ENCODE results near the gene YJU2. TPM values are rescaled to one million over a fixed set of nuclear protein-coding genes. Genes with fewer than 3 reads are reported as not detected.
A peak's percentile ranks its signal among the peaks of the same experiment; 100 is the strongest.

YJU2 gene
- total RNA-seq, 1 donor from 2014 or later, result 13.7 TPM

DNA sequence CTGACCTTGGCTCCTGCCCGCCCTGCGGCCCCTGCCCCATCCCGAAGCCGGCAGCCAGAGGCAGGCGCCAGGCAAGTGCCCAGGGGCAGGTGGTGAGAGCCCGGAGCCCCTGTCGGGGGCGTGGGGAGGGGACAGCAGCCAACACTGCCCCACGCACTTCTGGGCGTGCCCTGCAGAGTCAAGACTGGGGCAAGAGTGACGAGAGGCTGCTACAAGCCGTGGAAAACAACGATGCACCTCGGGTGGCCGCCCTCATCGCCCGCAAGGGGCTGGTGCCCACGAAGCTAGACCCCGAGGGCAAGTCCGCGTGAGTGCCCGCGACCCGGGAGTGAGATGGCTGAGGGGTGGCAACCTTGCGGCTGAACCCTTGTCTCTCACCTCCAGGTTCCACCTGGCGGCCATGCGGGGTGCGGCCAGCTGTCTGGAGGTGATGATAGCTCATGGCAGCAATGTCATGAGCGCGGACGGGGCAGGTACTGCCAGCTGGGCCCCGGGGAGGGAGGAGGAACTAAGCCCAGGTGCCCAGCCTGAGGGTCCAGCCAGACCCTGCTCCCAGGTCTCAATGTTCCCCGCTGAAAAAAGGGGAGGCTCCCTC, 47.1 kb upstream of the YJU2 start:
- no peaks in the 10 kb centered on the region for H3K9me3 Mint-ChIP-seq (ENCODE audit: low read depth)
- TF ChIP-seq, protein P1, sequence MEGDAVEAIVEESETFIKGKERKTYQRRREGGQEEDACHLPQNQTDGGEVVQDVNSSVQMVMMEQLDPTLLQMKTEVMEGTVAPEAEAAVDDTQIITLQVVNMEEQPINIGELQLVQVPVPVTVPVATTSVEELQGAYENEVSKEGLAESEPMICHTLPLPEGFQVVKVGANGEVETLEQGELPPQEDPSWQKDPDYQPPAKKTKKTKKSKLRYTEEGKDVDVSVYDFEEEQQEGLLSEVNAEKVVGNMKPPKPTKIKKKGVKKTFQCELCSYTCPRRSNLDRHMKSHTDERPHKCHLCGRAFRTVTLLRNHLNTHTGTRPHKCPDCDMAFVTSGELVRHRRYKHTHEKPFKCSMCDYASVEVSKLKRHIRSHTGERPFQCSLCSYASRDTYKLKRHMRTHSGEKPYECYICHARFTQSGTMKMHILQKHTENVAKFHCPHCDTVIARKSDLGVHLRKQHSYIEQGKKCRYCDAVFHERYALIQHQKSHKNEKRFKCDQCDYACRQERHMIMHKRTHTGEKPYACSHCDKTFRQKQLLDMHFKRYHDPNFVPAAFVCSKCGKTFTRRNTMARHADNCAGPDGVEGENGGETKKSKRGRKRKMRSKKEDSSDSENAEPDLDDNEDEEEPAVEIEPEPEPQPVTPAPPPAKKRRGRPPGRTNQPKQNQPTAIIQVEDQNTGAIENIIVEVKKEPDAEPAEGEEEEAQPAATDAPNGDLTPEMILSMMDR (IDR thresholded peaks at IDR 0.05), result peak; percentile 15
- no peak overlapping the region for H3K4me3 Mint-ChIP-seq (ENCODE audit: unreplicated experiment)
- no peak for DNase-seq (ENCODE audit: low spot score)
- no peak overlapping the region for H3K27ac Mint-ChIP-seq (ENCODE audit: unreplicated experiment)
- peaks cover 19% of the 10 kb centered on the region for H3K4me1 Mint-ChIP-seq (ENCODE audit: low read depth)
- H3K27me3 Mint-ChIP-seq (ENCODE audit: low read depth), result peaks cover 55% of the 10 kb centered on the region
- peaks cover 7% of the 10 kb centered on the region for H3K36me3 Mint-ChIP-seq (ENCODE audit: low read depth)

GRCh38 chr19:4200940-4201542, 45.8 kb upstream of the YJU2 start:
- Mint-ChIP-seq H3K9me3 (ENCODE audit: low read depth) (no peaks in the 10 kb centered on the region), H3K36me3 (ENCODE audit: low read depth) (peaks cover 7% of the 10 kb centered on the region), H3K4me1 (ENCODE audit: low read depth) (peaks cover 19% of the 10 kb centered on the region), H3K27ac (ENCODE audit: unreplicated experiment) (no peak overlapping the region), H3K4me3 (ENCODE audit: unreplicated experiment) (no peak overlapping the region), H3K27me3 (ENCODE audit: low read depth) (peaks cover 43% of the 10 kb centered on the region)
- DNase-seq (ENCODE audit: low spot score), result no peak
- TF ChIP-seq, protein P1 (IDR thresholded peaks at IDR 0.05), result no peak

DNA sequence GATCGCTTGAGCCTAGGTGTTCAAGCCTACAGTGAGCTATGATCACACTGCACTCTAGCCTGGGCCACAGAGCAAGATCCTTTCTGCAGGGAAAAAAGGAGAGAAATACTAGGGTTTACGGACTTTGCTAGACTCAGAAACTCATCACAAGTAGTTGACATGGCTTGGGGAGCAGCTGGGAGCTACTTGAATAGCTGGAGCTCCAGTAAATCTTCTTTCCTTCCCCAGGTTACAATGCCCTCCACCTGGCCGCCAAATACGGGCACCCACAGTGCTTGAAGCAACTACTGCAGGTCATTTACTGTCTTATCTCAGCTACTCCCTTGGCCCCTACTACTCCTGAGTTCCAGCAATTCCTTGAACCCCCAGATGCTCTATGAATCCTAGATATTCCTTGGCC, 45.1 kb upstream of the YJU2 start:
- Mint-ChIP-seq H3K27me3 (ENCODE audit: low read depth) (peaks cover 39% of the 10 kb centered on the region), H3K27ac (ENCODE audit: unreplicated experiment) (no peak overlapping the region), H3K9me3 (ENCODE audit: low read depth) (no peaks in the 10 kb centered on the region), H3K4me1 (ENCODE audit: low read depth) (peaks cover 19% of the 10 kb centered on the region), H3K4me3 (ENCODE audit: unreplicated experiment) (no peak overlapping the region), H3K36me3 (ENCODE audit: low read depth) (peaks cover 7% of the 10 kb centered on the region)
- TF ChIP-seq, protein P1 (IDR thresholded peaks at IDR 0.05), result no peak
- no peak for DNase-seq (ENCODE audit: low spot score)

GRCh38 chr19:4206818-4207484, 39.9 kb upstream of the YJU2 start:
- no peaks in the 10 kb centered on the region for H3K9me3 Mint-ChIP-seq (ENCODE audit: low read depth)
- H3K27me3 Mint-ChIP-seq (ENCODE audit: low read depth), result peaks cover 8% of the 10 kb centered on the region
- no peak overlapping the region for H3K4me3 Mint-ChIP-seq (ENCODE audit: unreplicated experiment)
- H3K4me1 Mint-ChIP-seq (ENCODE audit: low read depth), result peaks cover 5% of the 10 kb centered on the region
- H3K36me3 Mint-ChIP-seq (ENCODE audit: low read depth), result no peaks in the 10 kb centered on the region
- TF ChIP-seq, protein P1 (IDR thresholded peaks at IDR 0.05), result peak; percentile 41
- H3K27ac Mint-ChIP-seq (ENCODE audit: unreplicated experiment), result no peak overlapping the region
- no peak for DNase-seq (ENCODE audit: low spot score)

DNA sequence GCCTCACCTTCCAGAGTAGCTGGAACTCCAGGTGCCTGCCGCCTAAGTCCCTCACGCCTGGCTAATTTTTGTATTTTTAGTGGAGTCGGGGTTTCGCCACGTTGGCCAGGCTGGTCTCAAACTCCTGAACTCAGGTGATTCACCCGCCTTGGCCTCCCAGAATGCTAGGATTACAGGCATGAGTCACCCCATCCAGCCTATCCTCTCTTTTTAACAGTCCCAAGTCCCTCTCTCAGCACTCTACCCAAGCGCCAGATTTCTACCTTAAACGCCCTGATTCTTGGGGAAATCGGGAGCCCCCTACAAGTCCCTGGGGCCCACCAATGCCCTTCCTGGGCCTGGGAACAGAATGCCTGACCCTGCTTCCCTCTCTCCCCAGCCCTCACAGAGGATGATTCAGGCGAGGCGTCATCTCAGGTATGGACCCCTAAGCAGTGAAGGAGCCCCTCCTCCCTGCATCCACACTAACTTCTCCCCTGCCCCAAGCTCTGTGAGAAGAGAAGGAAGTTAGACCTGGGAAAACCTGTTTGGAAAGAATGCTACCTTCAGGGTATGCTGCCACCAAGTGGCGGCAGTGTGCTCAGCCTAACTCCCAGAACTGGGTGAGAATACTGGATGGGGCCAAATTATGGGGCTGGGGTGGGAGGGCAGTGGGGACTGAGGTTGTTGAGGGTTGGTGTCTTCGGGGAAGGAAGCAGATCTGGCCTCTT, 38.3 kb upstream of the YJU2 start:
- Mint-ChIP-seq H3K4me1 (ENCODE audit: low read depth) (peaks cover 5% of the 10 kb centered on the region), H3K36me3 (ENCODE audit: low read depth) (no peaks in the 10 kb centered on the region), H3K27ac (ENCODE audit: unreplicated experiment) (no peak overlapping the region), H3K4me3 (ENCODE audit: unreplicated experiment) (no peak overlapping the region), H3K9me3 (ENCODE audit: low read depth) (no peaks in the 10 kb centered on the region), H3K27me3 (ENCODE audit: low read depth) (peaks cover 17% of the 10 kb centered on the region)
- DNase-seq (ENCODE audit: low spot score), result no peak
- TF ChIP-seq, protein P1 (IDR thresholded peaks at IDR 0.05), result peak; percentile 54

Measured in chondrocyte (in vitro differentiated cells).